Omental fat pad (tissue), 4 donors: ENCODE data around the gene TUBGCP2. TPM values are rescaled to one million over a fixed set of nuclear protein-coding genes. Genes with fewer than 3 reads are reported as not detected.

Source experiments
- ATAC-seq: fragments of 150-250 bp; one replicate; pipeline ENCODE4 v1.9.1; 2016; ENCODE audit warnings: mild to moderate bottlenecking, moderate library complexity; ENCODE audit not compliant: low FRiP score
- DNase-seq: peaks from one replicate; pipeline ENCODE4 v3.0.0-alpha.2; 2019; ENCODE audit warnings: low spot score
- CTCF ChIP-seq, 3 donors: fragments of 450-650 bp; IDR thresholded peaks; one replicate each; pipeline ENCODE4 v1.5.1; 2016 to 2017; ENCODE audit warnings: antibody characterized with exemption in 3 of 3, mild to moderate bottlenecking in 3 of 3, moderate library complexity in 2 of 3
- total RNA-seq, 4 donors: library from RNA; depleted of rRNA; stranded (reverse); fragments of >200 nt; gene quantifications; one replicate each; pipeline ENCODE4 v1.1.0, GENCODE V29; 2016

The TUBGCP2 gene
- total RNA-seq, 4 donors from 2014 or later, result 29.0 to 44.5 (median 36.3) TPM

GRCh38 chr10:133249975-133250754 lies 58.5 kb downstream of the TUBGCP2 start:
- no peak for TF ChIP-seq CTCF (IDR thresholded peaks at IDR 0.05)
- ATAC-seq, result no peak

GRCh38 chr10:133249094-133249780 lies 59.4 kb downstream of the TUBGCP2 start:
- DNase-seq (no peak), ATAC-seq (no peak)
- no peak for TF ChIP-seq CTCF (IDR thresholded peaks at IDR 0.05)

More at GRCh38 chr10:133249975-133250754, 58.5 kb downstream of the TUBGCP2 start:
- DNase-seq, result no peak

GRCh38 chr10:133248334-133248715 lies 60.3 kb downstream of the TUBGCP2 start:
- ATAC-seq (no peak), DNase-seq (no peak)
- no peak for TF ChIP-seq CTCF (IDR thresholded peaks at IDR 0.05)

- TF ChIP-seq CTCF (IDR thresholded peaks at IDR 0.05), result no peak
- ATAC-seq (no peak), DNase-seq (no peak)
Observed at GRCh38 chr10:133247681-133248333, 60.9 kb downstream of the TUBGCP2 start.

- no peak for TF ChIP-seq CTCF (IDR thresholded peaks at IDR 0.05)
- ATAC-seq, result no peak
Observed at GRCh38 chr10:133246236-133246626, 62.4 kb downstream of the TUBGCP2 start.

GRCh38 chr10:133245439-133246235 lies 63.0 kb downstream of the TUBGCP2 start:
- ATAC-seq, result no peak
- DNase-seq, result no peak
- TF ChIP-seq CTCF (IDR thresholded peaks at IDR 0.05), result no peak

More at GRCh38 chr10:133246236-133246626, 62.4 kb downstream of the TUBGCP2 start:
- DNase-seq, result no peak
